DND-41 (cell line): ENCODE data around the gene CD109.

Source experiments
- ATAC-seq: fragments of 200-7000 bp; cut with Tn5 transposase; 3 replicates; pipeline ENCODE4 v1.9.1; 2021; ENCODE audit warnings: low read depth; ENCODE audit not compliant: insufficient read depth
- DNase-seq: peaks from one replicate; pipeline ENCODE4 v3.0.0-alpha.2; 2020
- H2AFZ ChIP-seq: 2 replicates; pipeline ENCODE4 v1.6.0; 2012; ENCODE audit warnings: low read depth, low read length
- H3K27ac ChIP-seq: 2 replicates; pipeline ENCODE4 v1.5.1; 2012; ENCODE audit warnings: low read length, inconsistent platforms
- H3K27me3 ChIP-seq: fragments of 200-600 bp; sonication (generic); 2 replicates; pipeline ENCODE4 v1.6.0; 2012; ENCODE audit warnings: low read length, mild to moderate bottlenecking, inconsistent platforms; ENCODE audit not compliant: insufficient read depth, poor library complexity
- H3K36me3 ChIP-seq: 2 replicates; pipeline ENCODE4 v1.5.1; 2012; ENCODE audit warnings: low read length, inconsistent platforms; ENCODE audit not compliant: insufficient read depth
- H3K4me1 ChIP-seq: 2 replicates; pipeline ENCODE4 v1.5.1; 2012; ENCODE audit warnings: mild to moderate bottlenecking, low read length; ENCODE audit not compliant: insufficient read depth
- H3K4me2 ChIP-seq: 2 replicates; pipeline ENCODE4 v1.6.0; 2012; ENCODE audit warnings: mild to moderate bottlenecking, moderate library complexity, low read length, inconsistent platforms; ENCODE audit not compliant: insufficient read depth
- H3K4me3 ChIP-seq, 2 experiments: fragments of 200-600 bp in 1 of 2; shearing (Covaris generic) in 1 of 2; 2 replicates each; pipeline ENCODE4 v1.5.1; 2012 to 2016; ENCODE audit warnings: inconsistent platforms in 2 of 2, low read length in 2 of 2, mild to moderate bottlenecking in 2 of 2, low read depth in 1 of 2, moderate library complexity in 1 of 2
- H3K79me2 ChIP-seq: 2 replicates; pipeline ENCODE4 v1.6.0; 2012; ENCODE audit warnings: low read length, inconsistent platforms; ENCODE audit not compliant: insufficient read depth
- H3K9ac ChIP-seq: 2 replicates; pipeline ENCODE4 v1.6.0; 2012; ENCODE audit warnings: low read depth, mild to moderate bottlenecking, inconsistent platforms, low read length, moderate library complexity
- H3K9me3 ChIP-seq: 2 replicates; pipeline ENCODE4 v1.5.1; 2012; ENCODE audit warnings: low read length, moderate library complexity, mild to moderate bottlenecking, inconsistent platforms; ENCODE audit not compliant: insufficient read depth, severe bottlenecking
- H4K20me1 ChIP-seq: 2 replicates; pipeline ENCODE4 v1.6.0; 2012; ENCODE audit warnings: low read length; ENCODE audit not compliant: insufficient read depth
- CTCF ChIP-seq: IDR thresholded peaks from 2 replicates; pipeline ENCODE4 v1.5.1; 2012; ENCODE audit warnings: borderline replicate concordance, low read length, moderate library complexity, mild to moderate bottlenecking; ENCODE audit not compliant: poor library complexity, severe bottlenecking; ENCODE audit errors: extremely low read depth
- EZH2 ChIP-seq: IDR thresholded peaks from 3 replicates; pipeline ENCODE4 v1.6.1; 2012; ENCODE audit warnings: borderline replicate concordance, low read depth, mild to moderate bottlenecking, moderate library complexity, low read length, inconsistent platforms; ENCODE audit not compliant: severe bottlenecking

The CD109 gene

GRCh38 chr6:73811706-73812105 is 115.7 kb downstream of the CD109 start:
- no peaks in the 10 kb centered on the region for H3K9me3 ChIP-seq
- no peaks in the 10 kb centered on the region for H3K36me3 ChIP-seq
- no peak for TF ChIP-seq EZH2
- TF ChIP-seq CTCF: no peak
- no peaks in the 10 kb centered on the region for H3K4me1 ChIP-seq
- H3K27me3 ChIP-seq: no peaks in the 10 kb centered on the region
- DNase-seq (no peak), ATAC-seq (no peak)
- no peaks in the 10 kb centered on the region for H3K79me2 ChIP-seq
- H3K4me2 ChIP-seq: no peak overlapping the region
- no peak overlapping the region for H3K4me3 ChIP-seq
- no peaks in the 10 kb centered on the region for H4K20me1 ChIP-seq
- no peak overlapping the region for H3K27ac ChIP-seq
- H3K9ac ChIP-seq: no peak overlapping the region
- no peak overlapping the region for H2AFZ ChIP-seq

DNA sequence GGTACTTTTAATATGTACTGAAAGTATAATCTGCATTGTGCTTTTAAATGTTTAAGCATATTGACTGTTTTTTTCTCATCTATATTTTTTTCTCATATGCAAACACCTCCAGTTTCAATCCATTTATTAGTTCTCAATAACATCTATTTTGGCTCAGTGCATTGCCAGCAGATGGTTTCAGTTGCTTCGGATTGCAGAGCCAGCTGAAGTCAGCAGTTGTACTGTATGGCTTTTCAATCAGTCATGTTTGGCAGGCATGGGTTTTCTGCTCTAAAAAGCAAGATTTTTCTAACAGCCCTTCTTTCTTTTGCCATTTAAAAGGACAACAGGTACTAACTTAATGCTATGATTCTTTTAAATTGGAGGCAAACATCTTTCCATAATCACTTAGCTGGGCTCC is 121.2 kb downstream of the CD109 start:
- H2AFZ ChIP-seq: no peak overlapping the region
- no peaks in the 10 kb centered on the region for H3K9me3 ChIP-seq

GRCh38 chr6:73823046-73823735 is 127.2 kb downstream of the CD109 start:
- DNase-seq: no peak
- TF ChIP-seq CTCF: no peak
- TF ChIP-seq EZH2: no peak
- no peak overlapping the region for H3K4me2 ChIP-seq
- ATAC-seq: no peak
- H3K4me3 ChIP-seq: no peak overlapping the region
- H4K20me1 ChIP-seq: no peaks in the 10 kb centered on the region
- H3K4me1 ChIP-seq: no peaks in the 10 kb centered on the region
- H2AFZ ChIP-seq: no peak overlapping the region
- H3K9me3 ChIP-seq: no peaks in the 10 kb centered on the region
- no peaks in the 10 kb centered on the region for H3K27me3 ChIP-seq
- H3K27ac ChIP-seq: no peak overlapping the region
- H3K79me2 ChIP-seq: no peaks in the 10 kb centered on the region
- H3K9ac ChIP-seq: no peak overlapping the region
- no peaks in the 10 kb centered on the region for H3K36me3 ChIP-seq

More for the DNA sequence above, 121.2 kb downstream of the CD109 start:
- Histone ChIP-seq H3K27me3 (no peaks in the 10 kb centered on the region), H3K27ac (no peak overlapping the region), H3K4me2 (no peak overlapping the region), H3K4me3 (no peak overlapping the region), H3K36me3 (no peaks in the 10 kb centered on the region), H3K4me1 (no peaks in the 10 kb centered on the region), H4K20me1 (no peaks in the 10 kb centered on the region), H3K9ac (no peak overlapping the region), H3K79me2 (no peaks in the 10 kb centered on the region)
- TF ChIP-seq EZH2 (no peak), CTCF (no peak)
- ATAC-seq (no peak), DNase-seq (no peak)

- no peaks in the 10 kb centered on the region for H4K20me1 ChIP-seq
- no peak overlapping the region for H3K9ac ChIP-seq
- H2AFZ ChIP-seq: no peak overlapping the region
- no peaks in the 10 kb centered on the region for H3K9me3 ChIP-seq
- no peaks in the 10 kb centered on the region for H3K36me3 ChIP-seq
- TF ChIP-seq EZH2 (no peak), CTCF (no peak)
- no peak overlapping the region for H3K27ac ChIP-seq
- ATAC-seq (no peak), DNase-seq (no peak)
- H3K4me1 ChIP-seq: no peaks in the 10 kb centered on the region
- H3K4me2 ChIP-seq: no peak overlapping the region
- no peak overlapping the region for H3K4me3 ChIP-seq
- no peaks in the 10 kb centered on the region for H3K79me2 ChIP-seq
- no peaks in the 10 kb centered on the region for H3K27me3 ChIP-seq
Observed at GRCh38 chr6:73823832-73824231, 127.8 kb downstream of the CD109 start.
